ENCODE results near the gene RBM44.

RBM44 gene

GRCh38 chr2:237876951-237877491 lies 78.4 kb downstream of the RBM44 start:
- H3K27me3 ChIP-seq (ENCODE audit: control insufficient read depth, insufficient read depth, low read length) = no peaks in the 10 kb centered on the region

DNA sequence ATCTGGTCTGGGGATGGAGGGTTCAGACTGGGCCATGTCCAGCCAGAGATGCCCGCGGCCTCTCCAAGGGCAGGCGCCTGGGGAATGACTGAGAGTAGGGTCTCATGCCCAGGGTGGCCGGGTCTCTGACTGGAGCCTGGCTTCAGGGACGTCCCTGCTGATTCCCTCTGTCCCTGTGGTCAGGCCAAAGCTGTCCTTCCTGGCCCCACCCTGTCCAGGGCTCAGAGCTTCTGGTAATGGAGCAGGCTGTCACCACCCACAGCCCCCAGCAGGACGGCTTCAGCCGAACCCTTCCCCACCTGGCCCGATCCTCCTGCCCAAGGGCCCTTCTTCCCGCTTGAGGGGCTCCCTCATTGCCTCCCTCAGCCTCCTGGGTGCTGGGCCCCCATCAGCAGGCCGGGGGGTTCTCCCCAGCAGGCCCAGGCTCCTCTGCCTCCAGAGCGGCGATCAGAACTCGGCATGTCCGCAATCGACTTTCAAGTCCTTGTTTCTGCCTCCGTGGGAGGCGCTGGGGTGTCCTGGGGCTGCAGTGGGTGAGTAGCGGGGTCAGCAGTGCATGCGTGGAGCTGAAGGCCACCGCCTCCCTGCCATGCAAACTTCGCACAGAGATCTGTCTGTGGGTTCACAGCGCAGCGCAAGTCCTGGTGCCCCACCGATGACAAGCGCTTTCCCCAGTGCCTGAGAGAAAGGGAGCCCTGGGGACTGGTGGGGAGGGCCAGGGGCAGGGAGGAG lies 79.2 kb downstream of the RBM44 start:
- no peaks in the 10 kb centered on the region for H3K9me3 ChIP-seq (ENCODE audit: control insufficient read depth, insufficient read depth, low read length)
- H3K4me3 ChIP-seq (ENCODE audit: low read length) = no peak overlapping the region
- no peaks in the 10 kb centered on the region for H3K27me3 ChIP-seq (ENCODE audit: control insufficient read depth, insufficient read depth, low read length)
- H3K4me1 ChIP-seq (ENCODE audit: control insufficient read depth, insufficient read depth, low read length) = no peaks in the 10 kb centered on the region; the same call in 1 of the 2 replicates
- no peaks in the 10 kb centered on the region for H3K36me3 ChIP-seq (ENCODE audit: control insufficient read depth, insufficient read depth, low read length)
- no peak for DNase-seq (ENCODE audit: low read depth, low spot score)
- no CpG with 5 or more reads among the region's 25 CpGs for WGBS (ENCODE audit: insufficient coverage, insufficient read length)
- H3K27ac ChIP-seq (ENCODE audit: low read length) = no peak overlapping the region

More at GRCh38 chr2:237876951-237877491, 78.4 kb downstream of the RBM44 start:
- DNase-seq (ENCODE audit: low read depth, low spot score) = no peak
- H3K9me3 ChIP-seq (ENCODE audit: control insufficient read depth, insufficient read depth, low read length) = no peaks in the 10 kb centered on the region
- no CpG with 5 or more reads among the region's 23 CpGs for WGBS (ENCODE audit: insufficient coverage, insufficient read length)
- H3K4me3 ChIP-seq (ENCODE audit: low read length) = no peak overlapping the region
- no peak overlapping the region for H3K27ac ChIP-seq (ENCODE audit: low read length)
- no peaks in the 10 kb centered on the region for H3K36me3 ChIP-seq (ENCODE audit: control insufficient read depth, insufficient read depth, low read length)
- no peaks in the 10 kb centered on the region; the same call in 1 of the 2 replicates for H3K4me1 ChIP-seq (ENCODE audit: control insufficient read depth, insufficient read depth, low read length)

GRCh38 chr2:237878321-237879057 lies 79.9 kb downstream of the RBM44 start:
- Histone ChIP-seq H3K27me3 (ENCODE audit: control insufficient read depth, insufficient read depth, low read length) (no peaks in the 10 kb centered on the region), H3K4me1 (ENCODE audit: control insufficient read depth, insufficient read depth, low read length) (no peaks in the 10 kb centered on the region; the same call in 1 of the 2 replicates), H3K4me3 (ENCODE audit: low read length) (no peak overlapping the region), H3K27ac (ENCODE audit: low read length) (no peak overlapping the region), H3K9me3 (ENCODE audit: control insufficient read depth, insufficient read depth, low read length) (no peaks in the 10 kb centered on the region), H3K36me3 (ENCODE audit: control insufficient read depth, insufficient read depth, low read length) (no peaks in the 10 kb centered on the region)
- DNase-seq (ENCODE audit: low read depth, low spot score) = no peak
- WGBS (ENCODE audit: insufficient coverage, insufficient read length) = no CpG with 5 or more reads among the region's 14 CpGs

DNA sequence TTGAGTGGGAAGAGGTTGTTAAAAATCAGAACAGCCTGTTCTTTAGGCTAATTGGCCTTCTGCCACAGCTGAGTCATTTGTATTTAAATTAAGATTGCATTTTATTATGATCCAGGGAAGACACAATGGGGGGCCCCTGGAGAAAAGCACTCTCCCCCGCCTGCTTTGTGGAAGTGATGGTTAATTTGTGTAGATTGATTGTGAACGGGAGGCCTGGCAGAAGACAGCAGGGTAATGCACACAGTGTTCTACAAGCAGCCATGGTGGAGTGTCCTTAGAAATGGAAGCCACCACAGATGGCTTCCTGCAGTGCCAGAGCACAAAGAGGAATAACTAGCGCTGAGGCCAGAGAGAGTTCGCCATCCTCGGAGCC lies 80.5 kb downstream of the RBM44 start:
- Histone ChIP-seq H3K9me3 (ENCODE audit: control insufficient read depth, insufficient read depth, low read length) (no peaks in the 10 kb centered on the region), H3K27me3 (ENCODE audit: control insufficient read depth, insufficient read depth, low read length) (no peaks in the 10 kb centered on the region), H3K4me1 (ENCODE audit: control insufficient read depth, insufficient read depth, low read length) (no peaks in the 10 kb centered on the region; the same call in 1 of the 2 replicates), H3K27ac (ENCODE audit: low read length) (no peak overlapping the region), H3K4me3 (ENCODE audit: low read length) (no peak overlapping the region), H3K36me3 (ENCODE audit: control insufficient read depth, insufficient read depth, low read length) (no peaks in the 10 kb centered on the region)
- no peak for DNase-seq (ENCODE audit: low read depth, low spot score)
- WGBS (ENCODE audit: insufficient coverage, insufficient read length) = no CpG with 5 or more reads among the region's 5 CpGs

DNA sequence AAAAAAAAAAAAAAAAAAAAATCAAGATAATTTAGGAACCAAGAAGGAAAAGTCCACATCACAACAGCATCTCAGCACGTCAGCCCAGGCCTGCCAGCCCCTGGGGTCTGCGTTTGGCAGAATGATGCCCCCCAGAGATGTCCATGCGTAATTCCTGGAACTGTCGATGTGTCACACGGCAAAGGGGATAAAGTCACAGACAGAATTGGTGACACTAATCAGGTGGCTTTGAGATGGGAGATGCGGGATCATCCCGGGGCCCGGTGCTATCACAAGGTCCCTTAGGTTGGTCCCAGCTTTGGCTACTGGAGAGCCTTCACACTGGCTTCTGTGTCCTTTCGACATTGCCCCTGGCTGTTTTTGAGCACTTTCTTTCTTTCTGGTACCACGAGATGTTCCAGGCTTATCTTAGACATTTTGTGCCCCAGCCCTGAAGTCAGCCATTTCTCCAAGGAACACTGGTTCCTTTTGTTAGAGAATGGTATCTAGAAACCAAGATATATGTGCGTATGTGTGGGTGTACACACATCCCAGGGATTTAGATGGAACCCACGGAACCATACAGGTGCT lies 81.5 kb downstream of the RBM44 start:
- Histone ChIP-seq H3K9me3 (ENCODE audit: control insufficient read depth, insufficient read depth, low read length) (no peaks in the 10 kb centered on the region), H3K4me1 (ENCODE audit: control insufficient read depth, insufficient read depth, low read length) (no peaks in the 10 kb centered on the region), H3K27me3 (ENCODE audit: control insufficient read depth, insufficient read depth, low read length) (no peaks in the 10 kb centered on the region), H3K4me3 (ENCODE audit: low read length) (no peak overlapping the region), H3K27ac (ENCODE audit: low read length) (no peak overlapping the region), H3K36me3 (ENCODE audit: control insufficient read depth, insufficient read depth, low read length) (no peaks in the 10 kb centered on the region)
- DNase-seq (ENCODE audit: low read depth, low spot score) = no peak
- no CpG with 5 or more reads among the region's 12 CpGs for WGBS (ENCODE audit: insufficient coverage, insufficient read length)

DNA sequence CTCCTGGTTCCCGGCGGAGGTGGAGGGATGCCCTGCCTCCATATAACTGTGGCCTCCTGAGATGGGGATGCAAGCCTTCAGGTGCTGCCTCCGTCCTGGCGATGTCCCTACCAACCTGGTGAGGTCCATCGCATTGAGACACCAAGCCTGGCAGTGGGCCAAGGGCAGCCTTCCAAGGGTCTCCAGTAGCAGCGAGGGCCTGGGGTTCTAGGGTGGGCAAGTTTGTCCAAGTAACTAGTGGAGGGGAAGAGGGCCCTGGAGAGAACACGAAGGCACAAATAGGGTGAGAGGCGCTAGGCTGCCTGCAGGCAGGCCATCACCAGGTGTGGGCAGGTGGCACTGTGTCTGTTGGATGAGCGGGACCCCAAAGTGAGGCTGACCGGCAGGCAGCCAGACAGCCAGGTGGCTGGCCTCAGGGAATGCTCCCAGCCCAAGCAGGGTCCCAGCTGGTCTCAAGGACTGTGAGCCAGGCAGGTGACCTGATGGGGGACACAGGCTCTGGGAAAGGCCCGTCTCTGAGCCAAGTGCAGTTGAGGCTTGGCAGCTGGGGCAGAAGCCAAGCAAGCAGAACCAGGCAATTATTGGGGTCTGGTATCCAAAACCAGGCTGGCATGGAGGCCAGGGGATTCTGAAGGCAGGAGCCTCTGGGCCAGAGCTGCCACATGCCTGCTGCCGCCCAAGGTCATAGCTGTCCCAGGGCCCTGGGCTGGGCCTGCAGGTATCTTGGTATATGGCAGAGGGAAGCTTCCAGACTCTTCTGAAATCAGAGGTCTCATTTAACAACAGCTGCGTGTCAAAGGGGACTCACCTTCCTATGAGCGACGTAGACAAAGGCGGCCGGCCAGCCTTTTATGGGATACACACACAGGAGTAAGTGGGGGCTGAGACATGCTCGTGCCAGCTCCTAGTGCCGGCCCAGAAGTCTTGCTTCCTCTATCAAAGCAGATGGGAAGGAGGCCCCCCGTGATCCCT lies 84.2 kb downstream of the RBM44 start:
- no peaks in the 10 kb centered on the region for H3K9me3 ChIP-seq (ENCODE audit: control insufficient read depth, insufficient read depth, low read length)
- H3K4me3 ChIP-seq (ENCODE audit: low read length) = no peak overlapping the region
- H3K4me1 ChIP-seq (ENCODE audit: control insufficient read depth, insufficient read depth, low read length) = no peaks in the 10 kb centered on the region
- H3K27ac ChIP-seq (ENCODE audit: low read length) = no peak overlapping the region
- no peaks in the 10 kb centered on the region for H3K36me3 ChIP-seq (ENCODE audit: control insufficient read depth, insufficient read depth, low read length)
- no peak for DNase-seq (ENCODE audit: low read depth, low spot score)
- WGBS (ENCODE audit: insufficient coverage, insufficient read length) = no CpG with 5 or more reads among the region's 20 CpGs
- no peaks in the 10 kb centered on the region for H3K27me3 ChIP-seq (ENCODE audit: control insufficient read depth, insufficient read depth, low read length)

DNA sequence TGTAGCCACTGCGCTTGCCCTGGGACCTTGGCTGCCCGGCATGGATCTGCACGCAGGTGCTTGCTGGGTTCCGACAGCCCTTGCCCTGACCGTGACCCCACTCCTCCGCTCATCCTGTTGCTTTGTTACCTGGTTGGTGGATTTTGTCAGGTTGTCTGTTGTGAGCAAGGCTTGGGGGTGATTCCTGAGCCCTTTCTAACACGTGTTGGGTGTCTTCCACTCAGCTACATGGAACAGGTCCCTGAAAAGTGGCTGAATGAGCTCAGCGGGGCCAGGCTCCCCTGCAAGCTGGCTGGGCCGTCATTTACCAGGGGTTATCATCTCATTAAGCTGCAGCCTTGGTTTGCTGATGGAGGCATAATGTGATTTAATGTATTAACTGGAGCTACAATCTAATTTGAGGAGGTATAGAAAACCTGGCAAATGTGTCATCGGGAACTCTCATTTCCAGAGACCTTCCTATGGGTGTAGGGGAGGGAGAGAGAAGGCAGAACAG lies 85.4 kb downstream of the RBM44 start:
- Histone ChIP-seq H3K27ac (ENCODE audit: low read length) (no peak overlapping the region), H3K27me3 (ENCODE audit: control insufficient read depth, insufficient read depth, low read length) (no peaks in the 10 kb centered on the region), H3K36me3 (ENCODE audit: control insufficient read depth, insufficient read depth, low read length) (no peaks in the 10 kb centered on the region), H3K9me3 (ENCODE audit: control insufficient read depth, insufficient read depth, low read length) (no peaks in the 10 kb centered on the region), H3K4me1 (ENCODE audit: control insufficient read depth, insufficient read depth, low read length) (no peaks in the 10 kb centered on the region), H3K4me3 (ENCODE audit: low read length) (no peak overlapping the region)
- DNase-seq (ENCODE audit: low read depth, low spot score) = no peak
- no CpG with 5 or more reads among the region's 10 CpGs for WGBS (ENCODE audit: insufficient coverage, insufficient read length)

DNA sequence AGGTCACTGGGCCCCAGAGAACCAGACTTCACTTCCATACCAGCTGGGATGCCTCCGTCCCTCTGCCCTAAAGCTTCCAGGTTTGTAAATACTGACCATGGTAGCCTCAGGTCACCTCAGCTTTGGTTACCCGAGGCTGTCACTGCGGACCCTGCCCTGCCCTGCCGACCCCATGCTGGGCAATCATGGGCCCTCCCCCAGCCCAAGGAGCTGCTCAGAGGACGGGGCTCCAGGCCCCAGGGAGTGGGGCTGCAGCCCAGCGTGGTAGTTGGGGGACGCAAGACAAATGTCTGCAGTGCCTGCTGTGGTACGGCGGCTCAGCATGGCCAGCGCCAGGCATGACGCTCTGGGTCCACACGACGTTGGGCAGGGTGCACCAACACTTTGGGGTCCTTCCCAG lies 86.1 kb downstream of the RBM44 start:
- DNase-seq (ENCODE audit: low read depth, low spot score) = no peak
- no CpG with 5 or more reads among the region's 13 CpGs for WGBS (ENCODE audit: insufficient coverage, insufficient read length)

GRCh38 chr2:237885111-237885930 lies 86.7 kb downstream of the RBM44 start:
- no CpG with 5 or more reads among the region's 27 CpGs for WGBS (ENCODE audit: insufficient coverage, insufficient read length)
- no peaks in the 10 kb centered on the region for H3K36me3 ChIP-seq (ENCODE audit: control insufficient read depth, insufficient read depth, low read length)
- DNase-seq (ENCODE audit: low read depth, low spot score) = no peak
- no peaks in the 10 kb centered on the region for H3K4me1 ChIP-seq (ENCODE audit: control insufficient read depth, insufficient read depth, low read length)
- H3K27me3 ChIP-seq (ENCODE audit: control insufficient read depth, insufficient read depth, low read length) = no peaks in the 10 kb centered on the region
- no peaks in the 10 kb centered on the region for H3K9me3 ChIP-seq (ENCODE audit: control insufficient read depth, insufficient read depth, low read length)
- no peak overlapping the region for H3K27ac ChIP-seq (ENCODE audit: low read length)
- H3K4me3 ChIP-seq (ENCODE audit: low read length) = no peak overlapping the region

More for the DNA sequence above, 86.1 kb downstream of the RBM44 start:
- H3K4me1 ChIP-seq (ENCODE audit: control insufficient read depth, insufficient read depth, low read length) = no peaks in the 10 kb centered on the region
- no peaks in the 10 kb centered on the region for H3K9me3 ChIP-seq (ENCODE audit: control insufficient read depth, insufficient read depth, low read length)
- H3K27me3 ChIP-seq (ENCODE audit: control insufficient read depth, insufficient read depth, low read length) = no peaks in the 10 kb centered on the region
- H3K36me3 ChIP-seq (ENCODE audit: control insufficient read depth, insufficient read depth, low read length) = no peaks in the 10 kb centered on the region
- H3K27ac ChIP-seq (ENCODE audit: low read length) = no peak overlapping the region
- H3K4me3 ChIP-seq (ENCODE audit: low read length) = no peak overlapping the region

Data from iPS DF 6.9 (cell line).